HG03457 (cell line): ENCODE measurements around the gene TMEM200C.
"Not testable (repeated sequence)": the region's sequence is repeated elsewhere in the genome, so short reads cannot be mapped to it uniquely, and the experiment has no call there.

Experiments used
- ATAC-seq: cut with Tn5 transposase; IDR thresholded peaks from one replicate; pipeline ENCODE4 v1.9.1; 2021; ENCODE audit warnings: moderate number of reproducible peaks; ENCODE audit not compliant: unreplicated experiment

The TMEM200C gene

GRCh38 chr18:5892823-5893431 is 2.4 kb downstream of the TMEM200C start:
- no peak for ATAC-seq

GRCh38 chr18:5891854-5892215 is 3.5 kb downstream of the TMEM200C start:
- no peak for ATAC-seq

GRCh38 chr18:5891184-5891853 is 4.0 kb downstream of the TMEM200C start:
- ATAC-seq = no peak

- peak; percentile 63 for ATAC-seq
Observed at GRCh38 chr18:5890331-5891183, 4.8 kb downstream of the TMEM200C start.

- ATAC-seq = no peak
Observed at GRCh38 chr18:5885361-5885760, 10.0 kb downstream of the TMEM200C start.

GRCh38 chr18:5884375-5884774 is 10.9 kb downstream of the TMEM200C start:
- no peak for ATAC-seq

GRCh38 chr18:5879479-5879882 is 15.8 kb downstream of the TMEM200C start:
- ATAC-seq = no peak

GRCh38 chr18:5876891-5877290 is 18.4 kb downstream of the TMEM200C start:
- no peak for ATAC-seq

- ATAC-seq = no peak
Observed at GRCh38 chr18:5874336-5874735, 21.0 kb downstream of the TMEM200C start.

GRCh38 chr18:5872886-5873285 is 22.4 kb downstream of the TMEM200C start:
- ATAC-seq = no peak

- ATAC-seq = no peak
Observed at GRCh38 chr18:5871426-5871825, 23.9 kb downstream of the TMEM200C start.

- ATAC-seq = peak; percentile 90
Observed at GRCh38 chr18:5868218-5868854, 27.0 kb downstream of the TMEM200C start.

GRCh38 chr18:5865521-5865920 is 29.8 kb downstream of the TMEM200C start:
- ATAC-seq = no peak

GRCh38 chr18:5862127-5862526 is 33.2 kb downstream of the TMEM200C start:
- not testable (repeated sequence) for ATAC-seq

GRCh38 chr18:5857180-5857579 is 38.1 kb downstream of the TMEM200C start:
- ATAC-seq = no peak

- ATAC-seq = no peak
Observed at GRCh38 chr18:5853253-5853652, 42.1 kb downstream of the TMEM200C start.

GRCh38 chr18:5851998-5852397 is 43.3 kb downstream of the TMEM200C start:
- ATAC-seq = no peak

GRCh38 chr18:5842653-5843052 is 52.7 kb downstream of the TMEM200C start:
- no peak for ATAC-seq

- no peak for ATAC-seq
Observed at GRCh38 chr18:5841518-5841917, 53.8 kb downstream of the TMEM200C start.

GRCh38 chr18:5840547-5840946 is 54.8 kb downstream of the TMEM200C start:
- no peak for ATAC-seq

- ATAC-seq = no peak
Observed at GRCh38 chr18:5840025-5840424, 55.3 kb downstream of the TMEM200C start.
